ENCODE results near the gene KRTAP15-1.

- TF ChIP-seq CTCF (IDR thresholded peaks at IDR 0.05; ENCODE audit: borderline replicate concordance, extremely low read depth, low read length, poor library complexity, severe bottlenecking), result no peak
- no peak for TF ChIP-seq EZH2 (IDR thresholded peaks at IDR 0.05; ENCODE audit: borderline replicate concordance, low read depth, low read length, severe bottlenecking)
Observed at GRCh38 chr21:30482130-30482529, 42.1 kb downstream of the KRTAP15-1 start.
